Measurements from ENCODE around the gene ADI1. TPM values are rescaled to one million over a fixed set of nuclear protein-coding genes. Genes with fewer than 3 reads are reported as not detected.
"Not testable (repeated sequence)": the region's sequence is repeated elsewhere in the genome, so short reads cannot be mapped to it uniquely, and the experiment has no call there.

Gene ADI1
- total and polyA plus RNA-seq, 7 donors: 42.5 to 137 (median 43.7) TPM

DNA sequence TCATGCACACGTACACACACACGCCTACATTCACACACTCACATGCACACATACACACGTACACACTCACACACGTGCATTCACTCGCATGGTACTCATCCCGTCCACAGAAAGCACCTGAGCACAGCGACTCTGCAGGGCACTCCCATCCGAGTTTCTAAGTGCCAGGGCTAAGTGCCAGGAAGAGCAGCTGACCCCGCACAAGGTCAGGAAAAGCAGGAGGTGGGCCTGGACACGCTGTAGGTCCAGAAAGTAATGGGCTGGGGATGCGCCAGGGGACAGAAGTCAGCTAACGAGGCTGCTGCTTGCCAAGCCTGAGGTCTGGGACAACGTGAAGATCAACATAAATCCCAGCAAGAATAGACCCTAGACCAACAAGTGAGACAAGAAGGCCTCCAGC is 15.8 kb downstream of the ADI1 start:
- WGBS, 3 donors: 71 to 79% (median 76%) methylated on average over 13 of the region's 13 CpGs
- Histone ChIP-seq H3K4me3 (no peak overlapping the region), H3K4me1 (peaks cover 6% of the 10 kb centered on the region), H3K27ac (no peak overlapping the region), H3K27me3 (ENCODE audit: insufficient read depth in 3 of 3, low read length in 2 of 3) (no peaks in the 10 kb centered on the region), H3K9me3 (no peaks in the 10 kb centered on the region), H3K36me3 (ENCODE audit: insufficient read depth in 1 of 2, low read depth in 1 of 2) (peaks cover 0 to 64% of the 10 kb centered on the region in 2 donors)
- DNase-seq (no peak), ATAC-seq (no peak)
- TF ChIP-seq CTCF (IDR thresholded peaks at IDR 0.05): no peak
- intact Hi-C loops (cut with DNase I): no loop called here

DNA sequence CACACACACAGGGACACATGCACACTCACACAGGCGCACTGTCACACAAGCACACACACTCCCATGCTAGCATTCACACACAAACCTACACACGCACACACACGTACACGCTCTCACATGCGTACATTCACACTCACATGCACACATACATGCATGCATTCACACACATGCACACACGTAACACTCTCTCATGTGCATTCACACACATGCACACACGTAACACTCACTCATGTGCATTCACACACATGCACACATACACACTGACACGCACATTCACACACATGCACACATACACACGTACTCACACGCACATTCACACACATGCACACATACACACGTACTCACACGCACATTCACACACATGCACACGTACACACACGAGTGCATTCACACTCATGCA is 16.3 kb downstream of the ADI1 start:
- ATAC-seq: no peak
- no peak for TF ChIP-seq CTCF (IDR thresholded peaks at IDR 0.05)
- Histone ChIP-seq H3K27me3 (ENCODE audit: insufficient read depth in 3 of 3, low read length in 2 of 3) (no peaks in the 10 kb centered on the region), H3K9me3 (no peaks in the 10 kb centered on the region), H3K4me3 (no peak overlapping the region), H3K27ac (no peak overlapping the region), H3K36me3 (ENCODE audit: insufficient read depth in 1 of 2, low read depth in 1 of 2) (peaks cover 0 to 66% of the 10 kb centered on the region in 2 donors), H3K4me1 (peaks cover 6% of the 10 kb centered on the region)
- DNase-seq: no peak
- 91 to 96% (median 93%) methylated on average over 14 of the region's 14 CpGs for WGBS, 3 donors
- intact Hi-C loops (cut with DNase I): no loop called here

DNA sequence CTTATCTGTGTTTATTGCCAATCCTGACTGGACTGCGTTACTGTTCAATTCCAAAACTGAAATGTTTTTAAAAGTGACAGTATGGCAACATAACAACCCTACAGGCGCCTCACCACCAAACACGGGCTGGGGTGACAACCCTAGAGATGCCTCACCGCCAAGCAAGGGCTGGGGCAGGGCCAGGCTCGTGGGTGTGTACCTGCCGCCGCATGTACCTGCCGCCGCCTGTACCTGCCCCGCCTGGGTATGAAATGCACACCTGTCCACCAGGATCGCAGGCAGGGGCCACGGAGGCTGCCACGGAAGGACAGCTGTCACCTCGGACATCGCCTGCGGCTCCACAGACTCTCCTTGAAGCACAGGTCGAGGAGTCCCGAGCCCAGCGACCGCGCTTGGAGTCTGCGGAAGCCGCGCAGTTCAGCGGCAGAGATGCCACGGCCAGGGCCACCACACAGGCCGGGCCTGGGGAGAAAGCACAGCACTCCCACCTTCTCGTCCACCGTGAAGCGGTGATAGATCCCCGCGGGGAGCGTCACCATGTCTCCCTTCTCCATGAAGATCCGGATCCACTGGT is 18.9 kb downstream of the ADI1 start:
- no peaks in the 10 kb centered on the region for H3K4me1 ChIP-seq
- intact Hi-C loops (cut with DNase I): no loop called here
- 94 to 96% (median 94%) methylated on average over 34 of the region's 34 CpGs for WGBS, 3 donors
- no peak overlapping the region for H3K4me3 ChIP-seq
- ATAC-seq (no peak), DNase-seq (no peak)
- TF ChIP-seq CTCF (IDR thresholded peaks at IDR 0.05): no peak
- peaks cover 0 to 81% of the 10 kb centered on the region in 2 donors for H3K36me3 ChIP-seq (ENCODE audit: insufficient read depth in 1 of 2, low read depth in 1 of 2)
- H3K9me3 ChIP-seq: no peaks in the 10 kb centered on the region
- H3K27ac ChIP-seq: no peak overlapping the region
- no peaks in the 10 kb centered on the region for H3K27me3 ChIP-seq (ENCODE audit: insufficient read depth in 3 of 3, low read length in 2 of 3)

- Histone ChIP-seq H3K36me3 (ENCODE audit: insufficient read depth in 1 of 2, low read depth in 1 of 2) (peaks cover 0 to 73% of the 10 kb centered on the region in 2 donors), H3K27me3 (ENCODE audit: insufficient read depth in 3 of 3, low read length in 2 of 3) (no peaks in the 10 kb centered on the region), H3K9me3 (no peaks in the 10 kb centered on the region), H3K4me1 (no peaks in the 10 kb centered on the region), H3K4me3 (no peak overlapping the region), H3K27ac (no peak overlapping the region)
- ATAC-seq (no peak), DNase-seq (no peak)
- no peak for TF ChIP-seq CTCF (IDR thresholded peaks at IDR 0.05)
- 92 to 95% (median 94%) methylated on average over 18 of the region's 18 CpGs for WGBS, 3 donors
- intact Hi-C loops (cut with DNase I): no loop called here
Measured at GRCh38 chr2:3498783-3499394, 20.4 kb downstream of the ADI1 start.

DNA sequence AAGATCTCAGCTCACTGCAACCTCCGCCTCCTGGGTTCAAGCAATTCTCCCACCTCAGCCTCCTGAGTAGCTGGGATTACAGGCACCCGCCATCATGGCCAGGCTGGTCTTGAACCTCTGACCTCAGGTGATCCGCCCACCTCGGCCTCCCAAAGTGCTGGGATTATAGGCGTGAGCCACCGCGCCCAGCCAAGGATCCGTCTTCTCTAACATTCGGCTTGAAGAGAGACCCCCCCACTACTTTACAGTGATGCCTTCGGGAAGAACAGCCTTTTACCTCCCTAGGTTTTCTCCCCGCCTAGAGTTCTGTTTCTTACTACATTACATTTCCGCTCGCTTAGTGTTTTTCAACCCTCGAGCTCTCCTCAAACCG is 22.6 kb downstream of the ADI1 start:
- H3K4me1 ChIP-seq; H3K27ac ChIP-seq; ATAC-seq; DNase-seq; H3K9me3 ChIP-seq; H3K4me3 ChIP-seq; H3K27me3 ChIP-seq (ENCODE audit: insufficient read depth in 3 of 3, low read length in 2 of 3); intact Hi-C loops (cut with DNase I): not testable (repeated sequence)
- WGBS, 3 donors: 90 to 96% (median 95%) methylated on average over 15 of the region's 15 CpGs
- H3K36me3 ChIP-seq (ENCODE audit: insufficient read depth in 1 of 2, low read depth in 1 of 2): peaks cover 0 to 63% of the 10 kb centered on the region in 2 donors

Measured in psoas muscle (tissue), 8 donors.